Measurements from ENCODE around the gene ABCB11. TPM values are rescaled to one million over a fixed set of nuclear protein-coding genes. Genes with fewer than 3 reads are reported as not detected.
"Not testable (repeated sequence)": the region's sequence is repeated elsewhere in the genome, so short reads cannot be mapped to it uniquely, and the experiment has no call there.

ABCB11 gene
- 7.9 TPM for total RNA-seq (ENCODE audit: insufficient read depth, low replicate concordance)

DNA sequence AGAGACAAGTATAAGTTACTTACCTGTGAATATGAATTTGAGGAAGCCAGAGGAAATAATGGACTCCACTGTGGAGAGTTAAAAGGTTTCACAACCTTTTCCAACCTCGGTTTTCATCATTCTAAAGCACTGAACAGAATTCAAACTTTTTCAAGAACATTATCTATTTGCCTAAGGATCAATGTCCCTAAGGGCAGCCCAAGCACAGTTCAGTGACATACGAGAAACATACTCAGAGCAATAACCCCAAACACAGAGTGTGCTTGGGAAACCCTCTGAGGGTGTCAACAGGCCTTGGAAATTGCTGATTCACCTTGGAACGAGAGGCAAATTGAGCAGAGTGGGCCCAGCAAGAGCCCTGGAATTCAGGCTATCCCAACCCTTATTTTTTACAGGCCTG lies at the start of gene ABCB11:
TSS of gene ABCB11 (minus strand) at position 123 of the 400 bp plus-strand sequence. CDS start 13,199 bp downstream, outside the sequence.
- DNase-seq (ENCODE audit: low spot score), result no peak

DNA sequence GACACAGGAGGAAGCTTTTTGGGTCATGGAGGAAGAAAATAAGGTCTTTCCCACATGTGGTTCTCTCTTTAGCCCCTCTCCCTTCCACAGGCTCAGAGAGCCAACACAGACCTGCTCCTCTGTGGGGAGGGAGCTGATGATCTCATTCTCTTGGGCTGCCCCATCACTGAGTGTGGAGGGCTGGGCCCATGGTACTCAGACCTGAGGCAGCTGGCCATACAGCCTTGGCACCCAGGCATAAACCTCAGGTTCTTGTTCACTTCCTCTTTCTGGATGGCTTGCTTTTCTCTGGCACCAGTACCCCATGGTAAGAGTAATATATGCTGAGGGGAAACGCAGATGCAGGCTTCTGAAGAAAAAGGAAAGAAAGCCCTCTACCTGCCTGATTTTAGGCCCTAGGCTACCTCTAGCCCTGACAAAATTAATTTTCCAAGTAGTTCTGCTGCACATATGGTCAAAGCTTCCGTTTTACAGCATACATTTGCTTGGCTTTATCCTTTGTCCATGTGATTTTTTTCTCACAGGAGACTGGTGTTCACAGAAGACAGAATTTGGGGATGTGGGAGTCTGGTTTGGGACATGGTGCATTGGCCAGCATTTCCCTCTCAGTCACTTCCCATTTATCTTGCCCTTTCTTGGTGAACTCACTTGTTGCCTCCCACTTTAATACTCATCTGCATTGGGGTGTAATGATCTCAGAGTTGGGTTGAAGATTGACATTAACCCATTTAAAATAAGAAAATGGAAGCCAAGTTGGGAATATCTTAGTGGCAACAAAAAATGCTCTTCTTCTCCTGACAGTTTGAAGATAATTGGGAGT lies 49.3 kb upstream of the ABCB11 start:
- no peak for DNase-seq (ENCODE audit: low spot score)

DNA sequence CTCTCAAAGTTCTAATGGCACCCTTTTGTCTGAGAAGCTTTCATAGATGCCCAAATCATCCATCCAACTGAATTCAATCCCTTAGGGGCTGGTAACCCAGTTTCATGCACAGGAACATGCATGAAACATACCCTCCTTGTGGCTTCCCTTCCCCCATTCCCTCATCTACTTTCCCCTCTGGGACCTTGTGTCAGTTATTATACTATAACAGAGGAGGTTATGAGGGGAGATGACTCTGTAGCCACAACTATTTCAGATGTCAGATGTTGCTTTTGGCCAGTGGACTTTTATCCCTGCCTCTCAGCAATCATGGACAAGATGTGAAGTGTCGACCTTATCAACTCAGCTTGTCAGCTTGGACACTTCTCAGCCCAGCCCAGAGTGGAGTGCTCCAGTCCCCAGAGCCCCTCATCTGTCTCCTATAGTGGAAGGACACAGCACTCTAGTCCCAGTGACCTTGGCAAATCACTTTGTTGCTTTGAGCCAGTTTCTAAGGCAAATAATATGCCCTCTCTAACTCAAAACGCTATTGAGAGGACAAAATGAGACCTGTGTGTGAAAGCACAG lies 46.6 kb upstream of the ABCB11 start:
- no peak for DNase-seq (ENCODE audit: low spot score)

DNA sequence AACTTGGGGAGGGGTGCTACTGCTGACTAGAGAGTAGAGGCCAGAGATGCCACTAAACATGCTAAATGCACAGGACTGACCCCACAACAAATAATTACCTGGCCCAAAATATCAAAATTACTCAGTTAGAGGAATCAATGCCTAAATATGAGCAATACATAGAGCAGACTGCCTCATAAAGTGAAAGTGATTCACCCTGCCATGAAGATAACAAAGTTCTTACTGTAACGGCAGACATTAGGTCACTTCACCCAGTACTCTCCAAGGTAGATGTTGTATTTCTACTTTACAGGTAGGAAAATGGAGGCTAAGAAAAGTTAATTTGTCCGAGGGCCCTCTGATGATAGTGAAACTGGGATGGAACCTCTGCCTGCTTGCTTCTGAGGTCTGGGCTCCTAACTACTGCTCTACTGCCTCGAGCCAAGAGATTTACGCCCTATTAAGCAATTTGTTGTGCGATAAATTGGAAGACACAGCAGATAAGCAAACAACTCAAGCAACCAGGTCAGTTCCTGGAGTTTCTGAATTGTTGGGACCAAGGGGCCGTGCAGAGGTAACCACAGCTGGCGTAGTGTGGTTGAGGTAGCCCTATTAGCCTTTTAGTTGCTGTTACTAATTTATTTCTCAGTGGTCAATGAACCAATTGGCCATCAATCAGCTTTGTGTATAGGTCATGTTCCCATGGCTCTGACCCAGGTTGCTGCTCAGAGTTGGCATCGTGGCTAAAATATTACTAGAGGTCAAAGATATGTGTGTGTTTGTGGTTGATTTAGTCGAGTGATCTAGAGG lies 43.0 kb upstream of the ABCB11 start:
- no peak for DNase-seq (ENCODE audit: low spot score)

DNA sequence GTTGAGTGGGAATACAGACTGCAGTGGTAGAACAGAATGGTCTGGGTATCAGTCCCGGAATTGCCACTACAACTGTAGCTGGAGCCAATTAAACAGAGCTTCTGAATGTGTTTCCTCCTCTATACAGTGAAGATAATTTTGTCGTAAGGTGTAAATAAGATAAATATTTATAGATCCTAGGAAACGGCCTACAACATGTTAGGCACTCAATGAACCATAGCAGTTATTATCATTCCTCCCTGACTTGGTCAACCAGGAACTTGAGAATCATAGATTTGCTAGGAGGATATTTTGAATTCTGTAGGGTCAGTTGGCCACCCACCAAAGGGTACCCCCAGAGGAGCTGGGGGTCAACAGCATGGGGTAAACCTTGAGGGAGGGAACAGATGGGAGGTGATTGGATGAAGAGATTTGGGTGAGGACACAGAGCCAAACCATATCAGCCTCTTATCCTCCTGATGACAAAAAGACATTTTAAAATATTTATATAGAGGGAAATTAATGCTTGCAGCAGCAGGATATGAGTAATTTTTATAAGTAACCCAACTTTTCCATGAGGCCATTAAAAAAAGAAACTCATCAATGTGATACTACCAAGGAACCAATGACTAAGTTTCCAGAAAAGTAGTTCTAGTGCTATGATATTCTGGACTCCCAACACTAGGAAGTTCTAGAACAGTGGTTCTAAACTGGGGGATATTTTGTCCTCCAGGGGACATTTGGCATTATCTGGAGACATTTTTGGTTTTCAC lies 42.3 kb upstream of the ABCB11 start:
- DNase-seq (ENCODE audit: low spot score), result no peak

DNA sequence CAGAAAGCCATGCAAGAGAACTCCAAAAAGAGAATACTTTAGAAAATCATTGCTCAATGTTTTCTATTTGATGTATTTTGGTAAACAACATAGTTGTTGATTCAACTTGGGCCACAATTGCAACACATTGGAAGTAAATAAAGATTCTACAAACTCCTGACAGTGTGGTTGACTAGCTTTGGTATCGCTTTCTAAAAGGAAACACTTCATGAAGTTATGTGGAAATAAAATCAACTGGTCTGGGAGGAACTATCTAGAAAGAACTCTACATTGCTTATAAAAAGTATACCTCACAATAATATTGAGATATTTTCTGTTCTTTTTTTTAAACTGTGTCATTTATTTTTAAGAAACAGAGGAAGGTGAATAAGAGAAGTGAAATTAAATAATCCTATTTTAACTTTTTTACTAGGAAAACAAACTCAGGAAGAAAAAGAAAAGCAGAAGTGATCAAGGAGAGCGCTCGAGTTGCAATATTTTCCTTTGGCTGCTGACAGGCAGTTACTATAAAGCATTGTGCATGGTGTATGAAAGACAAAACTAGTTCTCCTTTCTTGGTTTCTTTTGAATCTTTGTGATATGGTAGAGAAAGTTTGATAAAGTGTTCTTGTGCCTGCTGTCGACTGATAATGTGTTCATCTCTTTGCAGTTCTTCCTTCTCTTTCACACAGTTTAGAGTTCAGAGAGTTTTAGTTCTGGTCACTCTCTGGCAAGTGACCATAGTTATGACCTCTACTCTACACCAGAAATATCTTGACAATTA lies 41.2 kb upstream of the ABCB11 start:
- DNase-seq (ENCODE audit: low spot score), result no peak

DNA sequence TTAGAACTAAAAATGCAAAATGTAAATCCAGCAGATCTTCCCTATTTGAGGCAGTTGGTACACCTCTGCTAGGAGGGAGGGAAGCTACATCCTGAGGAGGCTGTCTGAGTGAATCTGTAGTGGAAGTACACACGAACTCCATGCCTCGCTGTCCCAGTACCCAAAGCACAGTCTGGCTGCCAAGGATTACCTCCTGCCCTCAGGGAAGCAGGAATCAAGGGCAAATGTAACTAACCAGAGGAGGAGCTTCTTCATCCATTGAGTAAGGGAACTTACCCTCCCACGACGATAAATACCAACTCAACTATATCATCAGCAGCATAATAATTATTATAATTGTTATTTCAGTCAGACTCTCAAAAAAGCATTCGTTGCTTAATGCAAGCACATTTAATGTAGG lies 40.3 kb upstream of the ABCB11 start:
- DNase-seq (ENCODE audit: low spot score), result no peak

DNA sequence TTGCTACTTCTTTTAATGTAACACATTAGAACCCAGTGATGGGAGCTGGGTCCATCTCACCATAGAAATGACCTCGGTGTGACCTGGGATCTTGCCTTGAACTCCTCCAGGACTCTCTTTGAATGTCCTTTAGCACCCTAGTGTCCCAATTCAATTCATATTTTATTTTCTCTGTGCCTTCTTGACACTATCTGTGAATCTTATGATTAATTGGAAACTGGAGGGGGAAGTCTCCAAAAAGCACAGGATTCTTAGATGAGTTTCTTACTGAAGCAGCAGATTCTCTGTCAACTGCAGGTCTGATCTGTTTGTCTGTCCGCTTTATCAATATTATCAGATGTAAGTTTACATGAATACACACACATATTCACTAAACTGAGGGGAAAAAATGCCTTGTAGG lies 38.7 kb upstream of the ABCB11 start:
- no peak for DNase-seq (ENCODE audit: low spot score)

DNA sequence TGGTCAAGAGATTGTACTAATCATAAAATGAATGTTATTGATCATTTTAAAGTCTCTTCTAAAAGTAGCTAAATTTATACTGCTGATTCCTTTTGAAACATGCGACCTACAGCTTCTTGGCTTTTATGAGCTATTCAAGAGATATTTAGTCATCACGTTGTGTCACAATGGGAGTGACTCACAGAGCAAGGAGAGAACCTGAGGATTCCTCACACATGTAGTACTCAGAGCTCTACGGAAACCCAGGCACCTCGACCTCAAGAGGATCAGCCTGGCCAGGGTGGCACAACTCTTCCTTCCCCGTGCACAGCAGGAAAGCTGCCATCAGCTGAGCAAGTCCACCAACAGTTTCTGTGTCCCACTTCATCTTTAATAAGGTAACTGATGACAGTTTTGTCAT lies 38.2 kb upstream of the ABCB11 start, which contains the start of gene DHRS9:
TSS of gene DHRS9 (plus strand) at position 223 of the 400 bp plus-strand sequence. CDS start 12,019 bp downstream, outside the sequence.
- DNase-seq (ENCODE audit: low spot score), result no peak

DNA sequence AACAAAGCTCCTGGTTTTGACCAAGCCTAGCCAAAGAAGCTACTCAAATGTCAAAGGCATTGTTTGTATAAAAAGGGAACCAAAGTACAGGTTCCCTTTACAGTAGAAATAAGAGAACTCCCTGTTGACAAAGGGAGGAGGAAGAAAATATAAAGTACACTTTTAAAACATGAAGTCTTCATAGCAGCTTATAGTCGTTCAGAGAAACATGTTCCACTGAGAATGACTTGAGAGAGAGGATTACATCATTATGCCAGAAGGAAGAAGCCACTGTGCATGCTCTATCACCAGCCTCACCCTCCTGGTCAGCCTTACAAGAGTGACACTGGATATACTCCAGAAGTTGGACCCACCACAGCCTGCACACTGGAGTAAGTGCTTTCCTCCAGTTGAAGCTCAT lies 35.8 kb upstream of the ABCB11 start:
- DNase-seq (ENCODE audit: low spot score), result no peak

DNA sequence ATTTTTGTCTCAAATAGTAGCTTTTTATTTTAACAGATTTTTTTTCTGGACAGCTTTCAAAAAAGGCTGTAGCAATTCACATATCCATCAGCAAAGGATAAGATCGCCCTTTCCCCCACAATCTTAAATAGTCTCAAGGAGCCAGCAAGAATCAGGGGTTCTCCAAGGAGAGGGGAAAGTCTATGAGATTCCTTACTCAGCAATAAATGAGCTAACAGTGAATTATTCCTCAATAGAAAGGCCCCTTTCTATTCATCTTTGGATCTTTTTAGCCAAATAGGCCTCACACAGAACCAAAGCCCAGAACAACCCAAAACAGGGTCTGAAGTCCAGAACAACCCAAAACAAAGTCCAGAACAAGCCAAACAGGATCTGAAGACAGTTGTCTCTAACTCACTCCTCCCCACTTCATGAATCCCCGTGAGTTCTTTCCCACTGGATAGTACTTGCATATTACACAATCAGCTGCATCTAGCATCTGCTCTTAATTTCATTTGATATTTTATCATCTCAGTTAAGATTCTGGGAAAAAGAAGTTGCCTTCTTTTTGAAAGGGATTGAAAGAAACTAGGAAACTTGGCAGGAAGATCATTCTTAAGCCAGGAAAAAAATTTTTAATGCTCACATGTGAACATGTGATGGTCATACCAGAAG lies 34.9 kb upstream of the ABCB11 start:
- peak; percentile 71 for DNase-seq (ENCODE audit: low spot score)

DNA sequence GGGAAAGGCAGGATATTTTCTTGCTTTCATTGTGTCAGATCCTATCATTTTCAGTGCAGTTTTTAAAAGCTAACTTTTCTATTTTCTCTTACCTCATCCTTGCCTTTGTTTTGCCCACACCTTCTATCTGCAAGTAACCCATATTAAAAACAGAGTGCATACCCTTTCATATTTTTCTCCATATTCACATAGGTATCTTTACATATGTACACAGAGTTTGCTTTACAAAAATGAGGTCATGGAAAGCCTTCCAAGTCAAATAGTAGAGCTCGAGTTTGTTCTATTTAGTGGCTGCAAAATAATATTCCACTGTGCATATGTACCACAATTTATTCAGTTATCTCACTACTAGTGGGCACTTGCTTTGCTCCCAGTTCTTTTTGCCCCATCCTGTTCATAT lies 34.3 kb upstream of the ABCB11 start:
- DNase-seq (ENCODE audit: low spot score), result no peak

DNA sequence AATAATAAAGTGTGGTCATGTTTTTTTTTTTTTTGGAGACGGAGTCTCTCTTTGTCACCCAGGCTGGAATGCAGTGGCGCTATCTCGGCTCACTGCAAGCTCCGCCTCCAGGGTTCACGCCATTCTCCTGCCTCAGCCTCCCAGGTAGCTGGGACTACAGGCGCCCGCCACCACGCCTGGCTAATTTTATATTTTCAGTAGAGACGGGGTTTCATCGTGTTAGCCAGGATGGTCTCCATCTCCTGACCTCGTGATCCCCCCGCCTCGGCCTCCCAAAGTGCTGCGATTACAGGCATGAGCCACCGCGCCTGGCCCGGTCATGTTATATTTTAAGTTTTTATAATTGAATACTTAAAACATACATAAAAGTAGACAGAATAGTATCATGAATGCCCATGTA lies 33.1 kb upstream of the ABCB11 start:
- not testable (repeated sequence) for DNase-seq (ENCODE audit: low spot score)

DNA sequence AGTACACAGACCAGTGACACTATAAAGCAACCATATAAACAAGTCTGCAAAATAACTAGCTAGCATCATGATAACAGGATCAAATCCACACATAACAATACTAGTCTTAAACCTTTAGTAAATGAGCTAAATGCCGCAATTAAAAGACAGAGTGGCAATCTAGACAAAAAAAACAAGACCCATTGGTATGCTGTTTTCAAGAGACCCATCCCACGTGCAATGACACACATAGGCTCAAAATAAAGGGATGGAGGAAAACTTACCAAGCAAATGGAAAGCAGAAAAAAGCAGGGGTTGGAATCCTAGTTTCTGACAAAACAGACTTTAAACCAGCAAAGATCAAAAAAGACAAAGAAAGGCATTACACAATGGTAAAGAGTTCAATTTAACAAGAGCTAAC lies 23.5 kb upstream of the ABCB11 start:
- DNase-seq (ENCODE audit: low spot score), result not testable (repeated sequence)

DNA sequence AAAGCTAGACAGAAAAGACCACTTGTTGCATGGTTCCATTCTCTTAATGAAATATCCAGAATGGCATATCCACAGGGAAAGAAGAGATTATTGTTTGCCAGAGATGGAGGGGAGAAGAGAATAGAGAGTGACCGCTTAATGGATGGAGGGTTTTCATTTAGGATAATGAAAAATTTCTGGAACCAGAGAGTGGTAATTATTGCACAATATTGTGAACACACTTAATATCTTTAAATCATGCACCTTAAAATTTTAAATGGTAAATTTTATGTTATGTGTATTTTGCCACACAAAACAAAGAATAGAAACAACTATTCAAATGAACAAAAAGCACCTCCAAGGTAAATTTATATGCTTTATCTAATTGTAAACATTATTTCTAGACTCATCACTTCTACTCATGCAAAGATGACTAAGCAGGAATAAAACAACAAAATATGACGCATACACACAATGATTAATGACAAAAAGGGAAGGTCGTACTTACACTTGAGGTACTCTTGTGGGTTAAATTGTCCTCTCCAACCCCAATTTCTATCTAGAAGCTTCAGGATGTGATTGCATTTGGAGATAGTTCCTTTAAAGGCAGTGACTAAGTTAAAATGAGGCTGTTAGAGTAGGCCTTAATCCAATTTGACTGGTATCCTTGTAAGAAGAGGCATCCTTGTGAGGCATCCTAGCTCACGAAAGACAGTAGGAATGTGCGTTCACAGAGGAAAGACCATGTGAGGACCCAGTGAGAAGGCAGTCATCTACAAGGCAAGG lies 19.5 kb upstream of the ABCB11 start:
- DNase-seq (ENCODE audit: low spot score), result no peak

DNA sequence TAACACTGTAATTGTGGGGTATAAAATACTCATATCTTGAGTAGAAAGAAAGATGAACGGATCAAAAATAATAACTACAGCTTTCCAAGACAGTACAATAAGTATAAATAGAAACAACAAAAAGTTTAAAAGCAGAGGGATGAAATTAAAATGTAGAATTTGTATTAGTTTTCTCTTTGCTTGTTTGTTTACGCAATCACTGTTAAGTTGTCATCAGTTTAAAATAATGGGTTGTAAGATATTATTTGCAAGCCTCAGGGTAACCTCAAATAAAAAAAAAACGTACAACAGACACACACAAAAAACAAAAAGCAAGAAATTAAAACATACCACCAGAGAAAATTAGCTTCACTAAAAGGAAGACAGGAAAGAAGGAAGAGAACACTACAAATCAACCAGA lies 18.0 kb upstream of the ABCB11 start:
- no peak for DNase-seq (ENCODE audit: low spot score)

DNA sequence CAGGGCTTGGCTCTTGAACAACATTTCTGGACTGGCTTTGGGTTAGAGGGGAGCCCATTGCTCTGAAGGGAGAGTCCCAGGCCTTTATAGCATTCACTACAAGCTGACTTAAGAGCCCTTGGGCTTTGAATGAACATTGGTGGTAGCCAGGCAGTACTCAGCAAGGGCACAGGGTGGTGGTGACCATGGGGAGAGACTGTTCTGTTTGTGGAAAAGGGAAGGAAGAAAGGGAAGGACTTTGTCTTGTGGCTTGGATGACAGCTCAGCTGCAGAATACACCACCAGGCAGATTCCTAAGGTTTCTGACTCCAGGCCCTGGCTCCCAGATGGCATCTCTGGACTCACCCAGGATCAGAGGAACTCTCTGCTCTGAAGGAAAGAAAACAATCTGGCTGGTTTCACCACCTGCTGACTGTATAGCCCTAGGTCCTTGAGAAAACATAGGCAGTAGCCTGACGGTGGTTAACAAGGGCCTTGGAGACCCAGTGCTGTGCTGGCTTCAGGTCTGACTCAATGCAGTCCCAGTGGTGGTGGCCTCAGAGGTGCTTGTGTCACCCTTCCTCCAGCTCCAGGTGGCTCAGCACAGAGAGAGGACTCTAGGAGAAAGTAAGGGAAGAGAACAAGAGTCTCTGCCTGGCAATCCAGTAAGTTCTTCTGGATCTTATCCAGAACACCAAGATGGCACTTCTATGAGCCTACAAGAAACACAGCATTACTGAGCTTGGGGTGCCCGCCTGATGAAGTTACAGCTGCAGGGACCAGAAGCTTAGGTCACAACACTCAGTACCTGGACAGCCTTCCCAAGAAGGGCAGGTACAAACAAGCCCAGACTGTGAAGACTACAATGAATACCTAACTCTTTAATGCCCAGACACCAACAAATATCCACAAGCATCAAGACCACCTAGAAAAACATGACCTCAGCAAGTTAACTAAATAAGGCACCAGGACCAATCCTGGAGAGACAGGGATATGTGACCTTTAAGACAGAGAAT lies 16.4 kb upstream of the ABCB11 start:
- DNase-seq (ENCODE audit: low spot score), result no peak

DNA sequence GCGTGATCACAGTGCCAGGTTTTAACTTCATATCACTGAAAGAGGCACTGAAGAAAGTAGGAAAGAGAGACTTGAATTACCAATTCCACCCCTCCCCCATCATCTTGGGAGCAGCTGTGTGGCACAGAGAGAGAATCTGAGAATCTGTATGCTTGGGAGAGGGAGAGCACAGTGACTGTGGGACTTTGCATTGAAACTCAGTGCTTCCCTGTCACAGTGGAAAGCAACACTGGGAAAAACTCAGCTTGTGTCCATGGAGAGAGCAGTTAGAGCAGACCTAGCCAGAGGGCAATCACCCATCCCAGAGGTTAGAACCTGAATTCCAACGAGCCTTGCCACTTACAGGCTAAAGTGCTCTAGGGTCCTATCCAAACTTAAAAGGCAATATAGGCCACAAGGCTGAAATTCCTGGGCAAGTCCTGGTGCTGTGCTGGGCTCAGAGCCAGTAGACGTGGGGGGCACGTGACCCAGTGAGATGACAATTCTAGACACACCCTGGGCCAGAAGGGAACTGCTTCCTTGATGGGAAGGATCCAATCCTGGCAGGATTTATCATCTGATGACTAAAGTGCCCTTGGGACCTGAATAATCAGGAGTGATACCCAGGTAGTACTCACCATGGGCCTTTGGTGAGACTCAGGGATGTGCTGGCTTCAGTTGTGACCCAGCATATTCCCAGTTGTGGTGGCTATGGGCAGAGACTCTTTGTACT lies 15.5 kb upstream of the ABCB11 start:
- DNase-seq (ENCODE audit: low spot score), result no peak

Data from umbilical cord (tissue), 2 donors.